Thyroid gland (tissue), 4 donors: ENCODE results near the gene NVL. TPM values are rescaled to one million over a fixed set of nuclear protein-coding genes. Genes with fewer than 3 reads are reported as not detected.
"Not testable (repeated sequence)": the region's sequence is repeated elsewhere in the genome, so short reads cannot be mapped to it uniquely, and the experiment has no call there.

ENCODE experiments used
- DNase-seq, 2 donors: peaks; one replicate each; pipeline ENCODE4 v3.0.0-alpha.2; 2019
- H3K27ac ChIP-seq, 3 donors: fragments of 200-600 bp; sonication (generic); 1 replicate in 2 of 3; 2 replicates in 1 of 3; pipeline ENCODE4 v1.5.1; 2016 to 2019; ENCODE audit warnings: mild to moderate bottlenecking in 1 of 3, moderate library complexity in 1 of 3
- H3K27me3 ChIP-seq: fragments of 200-600 bp; sonication (generic); one replicate; pipeline ENCODE4 v1.5.1; 2019
- H3K36me3 ChIP-seq, 2 donors: fragments of 200-600 bp; sonication (generic); one replicate each; pipeline ENCODE4 v1.5.1; 2016 to 2019
- H3K4me1 ChIP-seq, 2 donors: fragments of 200-600 bp; sonication (generic); one replicate each; pipeline ENCODE4 v1.5.1; 2017 to 2019
- H3K4me3 ChIP-seq, 3 donors: fragments of 200-600 bp; sonication (generic); replicated peaks in 1 of 3; 1 replicate in 2 of 3; 2 replicates in 1 of 3; pipeline ENCODE4 v1.5.1; 2016; ENCODE audit warnings: mild to moderate bottlenecking in 1 of 3
- H3K9me3 ChIP-seq: fragments of 200-600 bp; sonication (generic); one replicate; pipeline ENCODE4 v1.5.1; 2017
- CTCF ChIP-seq, 6 experiments: fragments of 200-600 bp in 3 of 6; fragments of 450-650 bp in 3 of 6; sonication (generic) in 3 of 6; IDR thresholded peaks; one replicate each; pipeline ENCODE4 v1.5.1; 2016 to 2019; ENCODE audit warnings: antibody characterized with exemption in 6 of 6, mild to moderate bottlenecking in 2 of 6, inconsistent platforms in 1 of 6, moderate library complexity in 1 of 6
- POLR2A ChIP-seq, 2 donors: fragments of 450-650 bp; IDR thresholded peaks; one replicate each; pipeline ENCODE4 v1.6.1; 2017; ENCODE audit warnings: antibody characterized with exemption in 2 of 2, mild to moderate bottlenecking in 2 of 2, moderate library complexity in 1 of 2
- WGBS, 2 donors: methylation state at CpG; one replicate each; pipeline ENCODE4 v1.1.5; 2017; 5-methylcytosine and 5-hydroxymethylcytosine counted together
- intact Hi-C: fragments of 100-400 bp; cut with DNase I; formaldehyde crosslinking; loops from one replicate; pipeline ENCODE4 v1.15.1; 2023
- total RNA-seq, 4 donors: library from RNA; depleted of rRNA; stranded (reverse); fragments of >200 nt; gene quantifications; one replicate each; pipeline ENCODE4 v1.2.3, GENCODE V29; 2016

Gene NVL
- total RNA-seq, 4 donors from 2014 or later = 18.9 to 34.1 (median 26.8) TPM

- Histone ChIP-seq H3K9me3 (no peaks in the 10 kb centered on the region), H3K4me1 (peaks cover 15 to 20% of the 10 kb centered on the region in 2 donors), H3K27ac (no peak overlapping the region), H3K4me3 (no peak overlapping the region), H3K27me3 (no peaks in the 10 kb centered on the region), H3K36me3 (no peaks in the 10 kb centered on the region)
- TF ChIP-seq CTCF (IDR thresholded peaks at IDR 0.05) = no peak
- TF ChIP-seq POLR2A (IDR thresholded peaks at IDR 0.05) = no peak
- no peak for DNase-seq
- intact Hi-C loops = loop anchor here (10.0 kb wide), 1 partner anchor 151 kb away; no protein-coding TSS in a partner anchor
- 62 to 83% methylated on average over 1 of the region's 1 CpG for WGBS, 2 donors
Measured at GRCh38 chr1:224325959-224326358, 4.0 kb downstream of the NVL start.

- TF ChIP-seq CTCF (IDR thresholded peaks at IDR 0.05) (no peak), POLR2A (IDR thresholded peaks at IDR 0.05) (no peak)
- 94 to 99% methylated on average over 2 of the region's 2 CpGs for WGBS, 2 donors
- Histone ChIP-seq H3K4me3 (no peak overlapping the region), H3K27me3 (no peaks in the 10 kb centered on the region), H3K4me1 (no peaks in the 10 kb centered on the region), H3K27ac (no peak overlapping the region), H3K9me3 (no peaks in the 10 kb centered on the region), H3K36me3 (no peaks in the 10 kb centered on the region)
- DNase-seq = no peak
- intact Hi-C loops = loop anchor here (10.0 kb wide), 1 partner anchor 147 kb away; no protein-coding TSS in a partner anchor
Measured at GRCh38 chr1:224321706-224322105, 8.3 kb downstream of the NVL start.

DNA sequence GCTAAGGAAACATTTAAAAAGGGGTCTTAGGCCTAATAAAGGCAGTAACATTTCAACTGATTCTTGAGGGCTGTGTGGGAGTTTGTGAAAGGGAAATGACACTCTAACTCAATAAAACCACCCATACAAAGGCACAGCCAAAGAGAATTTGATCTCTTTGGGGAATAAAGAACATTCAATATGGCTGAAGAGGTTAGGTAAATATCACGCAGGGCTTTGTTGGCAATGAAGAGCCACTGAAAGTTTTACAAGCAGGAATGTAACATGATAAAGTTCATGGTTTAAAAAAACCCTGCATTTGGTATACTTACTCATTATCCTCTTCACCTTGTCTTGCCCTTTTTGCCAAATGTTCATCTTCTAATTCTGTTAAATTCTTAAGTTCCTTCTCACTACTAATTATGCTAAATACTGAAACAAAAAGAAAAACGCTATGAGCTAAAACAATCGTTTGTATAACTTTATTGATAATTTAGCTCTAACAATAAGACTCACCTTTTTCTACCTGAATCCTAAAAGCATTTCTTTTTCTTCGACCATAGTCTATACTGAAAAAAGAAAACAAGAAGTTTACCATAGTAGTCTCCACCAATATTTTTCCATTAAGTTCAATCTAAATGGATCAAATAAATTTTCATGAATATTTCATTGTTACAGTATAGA is 12.5 kb downstream of the NVL start:
- intact Hi-C loops = no loop called here

GRCh38 chr1:224312025-224312424 is 17.9 kb downstream of the NVL start:
- Histone ChIP-seq H3K27me3 (no peaks in the 10 kb centered on the region), H3K4me1 (no peaks in the 10 kb centered on the region), H3K27ac (no peak overlapping the region), H3K4me3 (no peak overlapping the region), H3K36me3 (peaks cover 11 to 13% of the 10 kb centered on the region in 2 donors), H3K9me3 (no peaks in the 10 kb centered on the region)
- intact Hi-C loops = no loop called here
- TF ChIP-seq POLR2A (IDR thresholded peaks at IDR 0.05) (no peak), CTCF (IDR thresholded peaks at IDR 0.05) (no peak)
- no peak for DNase-seq
- 93 to 94% methylated on average over 2 of the region's 2 CpGs for WGBS, 2 donors

More for the DNA sequence above, 12.5 kb downstream of the NVL start:
- Histone ChIP-seq H3K36me3 (peaks cover 0 to 3% of the 10 kb centered on the region in 2 donors), H3K27ac (no peak overlapping the region), H3K9me3 (no peaks in the 10 kb centered on the region), H3K4me1 (no peaks in the 10 kb centered on the region), H3K27me3 (no peaks in the 10 kb centered on the region), H3K4me3 (no peak overlapping the region)
- no peak for DNase-seq
- 90 to 91% methylated on average over 4 of the region's 4 CpGs for WGBS, 2 donors
- no peak for TF ChIP-seq POLR2A (IDR thresholded peaks at IDR 0.05)
- no peak for TF ChIP-seq CTCF (IDR thresholded peaks at IDR 0.05)

DNA sequence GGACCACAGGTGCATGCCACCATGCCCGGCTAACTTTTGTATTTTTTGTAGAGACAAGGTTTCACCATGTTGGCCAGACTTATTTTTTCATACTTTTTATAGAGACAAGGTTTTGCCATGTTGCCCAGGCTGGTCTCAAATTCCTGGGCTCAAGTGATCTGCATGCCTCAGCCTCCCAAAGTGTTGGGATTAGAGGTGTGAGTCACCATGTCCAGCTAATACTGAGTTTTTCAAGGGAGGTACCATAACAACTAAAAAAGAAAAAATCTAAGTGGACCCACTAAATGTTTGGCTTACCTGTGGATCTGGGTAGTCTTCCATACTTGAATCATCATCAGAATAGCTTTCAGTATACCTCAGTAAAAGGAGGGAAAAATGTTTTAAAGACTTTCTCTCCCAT is 18.5 kb downstream of the NVL start:
- H3K36me3 ChIP-seq = peaks cover 16 to 17% of the 10 kb centered on the region in 2 donors
- intact Hi-C loops, H3K27ac ChIP-seq, H3K9me3 ChIP-seq, H3K4me3 ChIP-seq, H3K4me1 ChIP-seq, H3K27me3 ChIP-seq, DNase-seq: not testable (repeated sequence)
- WGBS, 2 donors = 92% methylated on average over 1 of the region's 1 CpG
